Measurements from ENCODE around the gene DPEP1.
"Not testable (repeated sequence)": the region's sequence is repeated elsewhere in the genome, so short reads cannot be mapped to it uniquely, and the experiment has no call there.

Gene DPEP1

GRCh38 chr16:89579351-89579750 lies 34.1 kb upstream of the DPEP1 start:
- DNase-seq, result no peak

- DNase-seq, result no peak
These were observed 32.3 kb upstream of the DPEP1 start for GRCh38 chr16:89581045-89581695.

DNA sequence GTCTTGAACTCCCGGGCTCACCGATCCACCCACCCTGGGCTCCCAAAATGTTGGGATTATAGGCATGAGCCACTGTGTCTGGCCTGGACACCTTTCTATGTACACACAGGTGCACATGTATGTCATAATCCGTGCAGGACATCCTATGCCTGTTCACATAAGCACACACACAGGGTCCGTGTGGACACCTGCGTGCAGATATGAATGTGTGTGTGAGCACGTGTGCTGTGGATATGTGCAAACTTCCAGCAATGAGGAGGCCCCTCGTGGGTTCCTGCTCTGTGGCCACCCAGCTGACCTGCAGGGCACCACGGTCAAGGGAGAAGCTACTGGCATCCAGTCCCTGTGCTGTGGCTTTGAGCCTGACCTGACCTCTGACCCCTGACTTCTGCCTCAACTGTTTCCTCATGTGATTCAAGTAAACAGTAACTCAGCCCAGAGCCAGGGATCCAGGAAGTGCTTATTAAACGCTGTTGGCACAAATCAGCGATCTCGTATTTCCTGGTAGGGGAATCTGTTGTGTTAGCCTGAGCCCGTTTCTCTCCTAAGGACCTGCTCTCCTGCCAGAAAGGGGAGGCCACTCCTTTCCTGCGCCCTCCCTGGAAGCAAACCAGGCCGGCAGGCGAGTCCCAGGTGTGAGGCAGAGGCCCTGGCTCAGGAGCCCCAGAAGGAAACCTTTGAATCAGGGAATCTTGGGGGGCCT lies 31.4 kb upstream of the DPEP1 start:
- no peak for DNase-seq

DNA sequence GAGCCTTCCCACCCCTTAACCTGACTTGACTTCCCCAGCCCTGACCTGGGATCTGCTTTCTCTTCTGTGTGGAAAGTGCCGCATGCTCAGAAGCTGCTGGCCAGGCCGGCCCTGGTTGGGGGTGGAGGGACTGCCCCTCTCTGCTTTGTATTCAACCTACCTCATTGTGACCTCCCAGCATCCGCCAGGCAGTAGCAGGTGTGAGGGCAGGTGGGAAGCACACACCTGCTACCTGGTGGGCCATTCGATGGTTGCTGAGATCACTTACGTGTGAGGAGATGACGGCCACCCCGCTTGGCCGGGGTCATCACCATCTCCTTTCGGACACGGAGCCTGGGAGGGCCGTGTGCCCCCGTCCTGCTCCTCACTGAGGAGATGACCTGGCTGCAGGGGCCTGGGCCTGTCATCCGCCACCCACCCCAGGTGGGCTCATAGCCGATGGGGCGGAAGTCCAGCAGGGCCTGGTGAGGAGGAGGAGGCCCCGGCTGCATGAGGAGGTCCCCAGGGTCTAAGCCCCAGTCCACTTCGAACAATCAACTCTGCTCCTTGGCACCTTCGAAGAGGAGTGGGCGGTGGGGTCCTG lies 30.7 kb upstream of the DPEP1 start:
- DNase-seq, result no peak

DNA sequence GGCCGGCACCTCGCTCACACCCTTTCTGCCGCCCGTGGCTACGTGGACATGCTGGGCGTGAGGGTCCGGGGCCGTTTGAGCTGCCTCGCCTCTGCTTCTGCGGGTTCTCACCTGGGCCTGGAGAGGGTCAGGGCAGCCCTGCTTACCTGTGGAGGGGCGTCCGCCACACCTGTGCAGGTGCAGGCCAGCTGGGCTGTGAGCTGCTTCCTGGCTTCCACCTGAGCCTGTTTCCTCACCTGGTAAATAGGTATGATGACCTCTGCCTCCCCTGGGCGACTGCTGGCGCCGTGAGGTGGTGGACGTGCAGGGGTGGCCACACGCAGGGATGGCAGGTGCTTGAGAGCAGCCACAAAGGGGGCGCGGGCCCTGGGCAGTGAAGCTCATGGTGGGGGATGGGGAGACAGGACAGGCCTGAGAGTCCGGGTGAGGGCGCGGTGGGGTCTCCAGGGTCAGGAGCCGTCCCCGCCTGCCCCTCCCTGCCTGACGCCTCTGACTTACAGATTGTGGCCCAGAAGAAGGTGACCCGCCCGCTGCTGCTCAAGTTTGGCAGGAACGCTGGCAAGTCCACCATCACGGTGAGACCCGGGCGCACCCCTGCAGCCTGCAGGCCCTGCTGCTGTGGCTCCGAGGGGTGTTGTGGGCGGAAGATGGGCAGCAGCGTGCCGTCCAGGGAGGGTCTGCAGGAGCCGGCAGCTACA lies 30.1 kb upstream of the DPEP1 start:
- no peak for DNase-seq

- DNase-seq, result no peak
These were observed 29.4 kb upstream of the DPEP1 start for GRCh38 chr16:89583895-89584644.

- DNase-seq, result no peak
These were observed 28.5 kb upstream of the DPEP1 start for GRCh38 chr16:89584768-89585549.

- DNase-seq, result no peak
These were observed 27.2 kb upstream of the DPEP1 start for GRCh38 chr16:89586218-89586617.

- no peak for DNase-seq
These were observed 26.6 kb upstream of the DPEP1 start for GRCh38 chr16:89586853-89587252.

- not testable (repeated sequence) for DNase-seq
These were observed 25.8 kb upstream of the DPEP1 start for GRCh38 chr16:89587676-89588075.

- DNase-seq, result no peak
These were observed 24.9 kb upstream of the DPEP1 start for GRCh38 chr16:89588413-89589109.

- DNase-seq, result no peak
These were observed 24.1 kb upstream of the DPEP1 start for GRCh38 chr16:89589241-89589926.

- DNase-seq, result peak; percentile 67
These were observed 19.6 kb upstream of the DPEP1 start for GRCh38 chr16:89593841-89594240.

DNA sequence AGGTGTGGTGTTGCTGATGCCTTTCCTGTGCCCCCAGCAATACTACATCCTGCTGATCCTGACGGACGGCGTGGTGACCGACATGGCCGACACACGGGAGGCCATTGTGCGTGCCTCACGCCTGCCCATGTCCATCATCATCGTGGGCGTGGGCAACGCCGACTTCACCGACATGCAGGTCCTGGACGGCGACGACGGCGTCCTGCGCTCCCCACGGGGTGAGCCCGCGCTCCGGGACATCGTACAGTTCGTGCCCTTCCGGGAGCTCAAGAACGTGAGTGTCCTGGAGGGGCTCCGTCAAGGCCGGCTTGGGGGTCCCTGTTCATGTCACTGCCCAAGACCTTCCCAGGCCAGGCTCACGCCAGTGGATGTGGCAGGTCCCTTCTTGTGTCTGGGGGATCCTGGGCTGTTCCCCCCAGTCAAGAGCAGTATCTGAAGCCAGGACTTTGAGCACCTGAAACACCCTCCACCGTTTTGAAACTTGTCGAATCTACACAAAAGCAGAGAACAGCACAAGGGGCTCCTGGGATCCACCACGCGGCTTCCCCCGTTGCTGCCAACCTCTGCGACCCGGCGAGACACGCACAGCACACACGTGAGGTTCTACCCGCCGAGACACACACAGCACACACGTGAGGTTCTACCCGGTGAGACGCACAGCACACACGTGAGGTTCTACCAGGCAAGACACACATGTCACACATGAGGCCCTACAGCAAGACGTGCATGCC lies 17.9 kb upstream of the DPEP1 start:
- DNase-seq, result no peak

DNA sequence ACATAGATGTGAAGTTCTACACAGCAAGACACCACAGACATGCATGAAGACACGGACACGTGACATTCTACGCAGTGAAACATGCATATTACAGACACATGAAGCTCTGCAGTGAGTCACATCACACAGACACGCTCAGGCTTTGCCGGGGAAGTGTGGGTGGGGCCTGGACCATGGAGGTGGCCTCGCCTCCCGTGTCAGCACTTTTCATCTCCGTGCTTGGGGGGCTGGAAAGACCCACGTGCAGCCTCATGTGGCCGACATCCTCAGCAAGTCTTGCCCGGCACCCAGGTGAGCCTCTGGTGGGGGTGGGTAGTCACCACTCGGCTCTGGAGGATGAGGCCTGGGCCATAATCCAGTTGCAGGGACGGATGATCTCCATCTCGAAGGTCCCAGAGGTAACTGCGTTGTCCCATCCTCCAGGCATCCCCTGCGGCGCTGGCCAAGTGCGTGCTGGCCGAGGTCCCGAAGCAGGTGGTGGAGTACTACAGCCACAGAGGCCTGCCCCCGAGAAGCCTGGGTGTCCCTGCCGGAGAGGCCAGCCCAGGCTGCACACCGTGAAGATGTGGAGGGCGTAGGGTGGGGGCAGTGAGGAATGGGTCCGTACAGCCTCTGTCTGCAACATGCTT lies 17.3 kb upstream of the DPEP1 start:
- no peak for DNase-seq

GRCh38 chr16:89596957-89597649 lies 16.3 kb upstream of the DPEP1 start:
- DNase-seq, result no peak

DNA sequence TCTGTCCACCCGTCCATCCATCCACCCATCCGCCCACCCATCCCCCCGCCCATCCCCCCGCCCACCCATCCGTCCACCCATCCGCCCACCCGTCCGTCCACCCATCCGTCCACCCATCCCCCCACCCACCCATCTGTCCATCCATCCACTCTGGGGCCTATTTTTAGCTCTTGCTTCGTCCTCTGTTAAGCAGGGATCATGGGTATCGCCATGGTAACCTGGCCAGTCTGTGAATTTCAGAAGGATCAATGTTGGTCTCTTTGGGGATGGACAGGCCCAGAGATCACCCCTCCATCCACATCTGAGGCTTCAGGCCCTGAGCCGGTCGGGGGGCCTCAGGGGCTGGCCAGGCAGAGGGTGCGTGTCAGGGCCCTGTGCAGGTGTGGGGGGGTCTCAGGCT lies 15.2 kb upstream of the DPEP1 start:
- no peak for DNase-seq

GRCh38 chr16:89599451-89599858 lies 14.0 kb upstream of the DPEP1 start:
- DNase-seq, result peak; percentile 59

DNA sequence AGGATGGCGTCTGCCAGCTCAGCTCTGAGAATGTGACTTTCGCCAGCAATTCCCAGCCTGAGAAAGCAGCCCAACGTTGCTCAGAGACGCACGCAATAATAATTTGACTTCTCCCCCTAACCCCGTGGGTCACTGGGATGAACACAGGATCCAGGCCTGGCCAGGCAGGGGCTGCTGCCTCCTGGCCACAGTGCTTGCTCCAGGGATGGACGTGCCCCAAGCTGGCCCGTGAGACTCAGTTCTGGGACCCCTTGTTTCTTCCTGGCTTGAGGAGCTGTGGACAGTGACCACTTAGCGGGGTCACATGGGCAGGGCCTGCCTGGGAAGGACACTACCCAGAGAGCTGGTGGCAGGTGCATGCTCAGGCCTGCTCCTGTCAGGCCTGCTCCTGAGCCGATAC lies 13.5 kb upstream of the DPEP1 start:
- no peak for DNase-seq

Measured in activated gamma-delta T cell treated with Interleukin-2 at 50 U/mL for 16 hours (primary cell).